HCT116 (cell line): Measurements from ENCODE around the gene ARHGEF19.

ENCODE experiments used
- ATF3 ChIP-seq: IDR thresholded peaks from 2 replicates; pipeline ENCODE4 v1.6.1; 2012
- CEBPB ChIP-seq: IDR thresholded peaks from 2 replicates; pipeline ENCODE4 v1.6.1; 2012; ENCODE audit warnings: low read depth
- EGR1 ChIP-seq: IDR thresholded peaks from 2 replicates; pipeline ENCODE4 v1.6.1; 2012; ENCODE audit warnings: low read depth
- ELF1 ChIP-seq: IDR thresholded peaks from 2 replicates; pipeline ENCODE4 v1.6.1; 2012; ENCODE audit warnings: low read depth, borderline replicate concordance
- EZH2 ChIP-seq: fragments of 200-600 bp; sonication (generic); IDR thresholded peaks from 2 replicates; pipeline ENCODE4 v1.6.1; 2017; ENCODE audit warnings: antibody characterized with exemption, mixed run types
- EZH2phosphoT487 ChIP-seq: fragments of 200-600 bp; IDR thresholded peaks from 2 replicates; pipeline ENCODE4 v1.6.1; 2018; ENCODE audit warnings: antibody characterized with exemption, borderline replicate concordance
- POLR2A ChIP-seq: IDR thresholded peaks from 2 replicates; pipeline ENCODE4 v1.7.0; 2011; ENCODE audit warnings: borderline replicate concordance; ENCODE audit not compliant: insufficient read depth, insufficient read length; ENCODE audit errors: extremely low read depth
- POLR2AphosphoS5 ChIP-seq: IDR thresholded peaks from 2 replicates; pipeline ENCODE4 v1.6.1; 2011; ENCODE audit warnings: mild to moderate bottlenecking, low read depth, low read length, moderate library complexity
- TF ChIP-seq, protein P1 (sequence below), 3 experiments: fragments of 200-600 bp in 1 of 3; sonication (generic) in 1 of 3; IDR thresholded peaks in 2 of 3; conservative IDR thresholded peaks in 1 of 3; 2 replicates each; pipeline ENCODE4 v1.5.1; 2012 to 2017; ENCODE audit warnings: low read depth in 2 of 3, low read length in 2 of 3, antibody characterized with exemption in 1 of 3, borderline replicate concordance in 1 of 3, control low read depth in 1 of 3, mild to moderate bottlenecking in 1 of 3, mixed read lengths in 1 of 3, mixed run types in 1 of 3, moderate library complexity in 1 of 3; ENCODE audit not compliant: insufficient read depth in 1 of 3

DNA sequence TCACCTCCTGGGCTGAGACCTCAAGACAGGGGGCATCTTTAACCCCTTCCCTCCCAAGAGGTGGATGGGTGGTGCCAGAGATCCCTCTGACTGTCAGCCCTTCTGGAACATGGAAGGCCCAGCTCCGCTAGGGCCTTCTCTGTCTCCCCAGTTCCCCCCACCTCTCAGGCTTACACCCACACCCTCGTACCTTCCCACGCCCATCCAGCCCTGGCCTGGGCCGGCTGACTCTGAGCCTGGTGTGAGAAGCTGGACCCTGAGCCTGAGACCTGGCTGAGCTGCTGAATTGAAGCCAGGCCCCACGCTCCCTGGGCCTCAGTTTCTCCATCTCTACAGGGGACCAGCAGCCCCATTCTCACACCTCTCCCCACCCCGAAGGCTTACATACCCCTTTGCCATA, 61.9 kb downstream of the ARHGEF19 start:
- no peak for TF ChIP-seq POLR2AphosphoS5
- TF ChIP-seq, protein P1, sequence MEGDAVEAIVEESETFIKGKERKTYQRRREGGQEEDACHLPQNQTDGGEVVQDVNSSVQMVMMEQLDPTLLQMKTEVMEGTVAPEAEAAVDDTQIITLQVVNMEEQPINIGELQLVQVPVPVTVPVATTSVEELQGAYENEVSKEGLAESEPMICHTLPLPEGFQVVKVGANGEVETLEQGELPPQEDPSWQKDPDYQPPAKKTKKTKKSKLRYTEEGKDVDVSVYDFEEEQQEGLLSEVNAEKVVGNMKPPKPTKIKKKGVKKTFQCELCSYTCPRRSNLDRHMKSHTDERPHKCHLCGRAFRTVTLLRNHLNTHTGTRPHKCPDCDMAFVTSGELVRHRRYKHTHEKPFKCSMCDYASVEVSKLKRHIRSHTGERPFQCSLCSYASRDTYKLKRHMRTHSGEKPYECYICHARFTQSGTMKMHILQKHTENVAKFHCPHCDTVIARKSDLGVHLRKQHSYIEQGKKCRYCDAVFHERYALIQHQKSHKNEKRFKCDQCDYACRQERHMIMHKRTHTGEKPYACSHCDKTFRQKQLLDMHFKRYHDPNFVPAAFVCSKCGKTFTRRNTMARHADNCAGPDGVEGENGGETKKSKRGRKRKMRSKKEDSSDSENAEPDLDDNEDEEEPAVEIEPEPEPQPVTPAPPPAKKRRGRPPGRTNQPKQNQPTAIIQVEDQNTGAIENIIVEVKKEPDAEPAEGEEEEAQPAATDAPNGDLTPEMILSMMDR (IDR thresholded peaks at IDR 0.05 in 2 of 3, conservative IDR thresholded peaks at IDR 0.05 in 1 of 3; ENCODE audit: borderline replicate concordance in 1 of 3, insufficient read depth in 1 of 3, low read depth in 2 of 3, low read length in 2 of 3): no peak
- no peak for TF ChIP-seq EZH2
- no peak for TF ChIP-seq ELF1
- no peak for TF ChIP-seq CEBPB
- TF ChIP-seq POLR2A: no peak
- no peak for TF ChIP-seq EZH2phosphoT487
- TF ChIP-seq ATF3: no peak
- no peak for TF ChIP-seq EGR1
